H1 (cell line): ENCODE measurements around the gene DBNDD2. TPM values are rescaled to one million over a fixed set of nuclear protein-coding genes. Genes with fewer than 3 reads are reported as not detected.

Experiments used
- CHD2 ChIP-seq: IDR thresholded peaks from 2 replicates; pipeline ENCODE4 v1.6.1; 2012; ENCODE audit warnings: low read length, improper control_type of control experiment
- KDM5A ChIP-seq: fragments of 200-600 bp; IDR thresholded peaks from 2 replicates; pipeline ENCODE4 v1.7.1; 2012; ENCODE audit warnings: mild to moderate bottlenecking, low read length, inconsistent platforms, mixed read lengths
- MAFK ChIP-seq: IDR thresholded peaks from 2 replicates; pipeline ENCODE4 v1.6.1; 2012; ENCODE audit warnings: low read depth, mild to moderate bottlenecking, improper control_type of control experiment, low read length
- POLR2A ChIP-seq, 2 experiments: IDR thresholded peaks; 1 replicate in 1 of 2; 2 replicates in 1 of 2; pipeline ENCODE4 v1.6.1; 2011; ENCODE audit warnings: low read depth in 2 of 2, low read length in 2 of 2, mild to moderate bottlenecking in 2 of 2; ENCODE audit errors: control extremely low read depth in 1 of 2
- RBBP5 ChIP-seq: IDR thresholded peaks from 2 replicates; pipeline ENCODE4 v1.7.1; 2012; ENCODE audit warnings: low read depth, mild to moderate bottlenecking, inconsistent platforms, low read length, moderate library complexity, borderline replicate concordance
- SP4 ChIP-seq: IDR thresholded peaks from 2 replicates; pipeline ENCODE4 v1.6.1; 2012; ENCODE audit warnings: low read length, inconsistent platforms
- SRF ChIP-seq: IDR thresholded peaks from 2 replicates; pipeline ENCODE4 v1.6.1; 2011; ENCODE audit warnings: mild to moderate bottlenecking, low read depth, low read length, moderate library complexity
- polyA plus RNA-seq, 7 experiments: library from polyadenylated mRNA; depleted of rRNA in 3 of 7; stranded (reverse) in 5 of 7; unstranded in 2 of 7; fragments of >200 nt in 5 of 7; fragments of 200-250 nt in 2 of 7; gene quantifications; 1 replicate in 5 of 7; 2 replicates in 1 of 7; 4 replicates in 1 of 7; pipeline versions ENCODE4 v1.2.1 to v1.2.3, GENCODE V29; 2011 to 2013; ENCODE audit warnings: missing spikeins in 2 of 7, mixed read lengths in 2 of 7
- total RNA-seq: library from RNA; stranded (reverse); fragmentation: NEBNext Ultra II Directional; extraction: Animal tissue kit (Norgen Biotek cat#: 25700); gene quantifications from 2 replicates; pipeline ENCODE4 v1.2.1, GENCODE V29; 2021
- TF ChIP-seq, protein P1 (sequence below): IDR thresholded peaks from 2 replicates; pipeline ENCODE4 v1.6.1; 2011; ENCODE audit warnings: low read length, improper control_type of control experiment

The DBNDD2 gene
- total and polyA plus RNA-seq, 2 of the 8 experiments (the other 6 are each of a cell fraction or from before 2014, with no cell fraction given) = 55.8 to 96.3 TPM

DNA sequence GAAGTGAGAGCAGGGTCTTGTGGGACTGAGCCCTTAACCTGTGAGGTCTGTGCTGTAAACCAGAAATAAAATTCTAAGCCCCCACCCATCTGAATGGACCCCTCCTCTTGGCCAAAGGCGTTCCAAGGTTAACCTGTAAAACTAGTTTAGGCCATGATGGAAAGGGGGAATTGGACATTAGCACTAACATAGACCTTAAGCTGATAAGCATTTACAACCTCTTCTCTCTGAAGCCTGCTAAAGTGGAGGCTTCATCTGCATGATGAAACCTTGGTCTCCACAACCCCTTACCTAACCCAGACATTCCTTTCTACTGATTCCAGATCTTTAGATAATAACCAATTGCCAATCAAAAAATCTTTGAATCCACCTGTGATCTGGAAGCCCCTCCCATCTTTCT lies 33.7 kb downstream of the DBNDD2 start (continued):
- no peak for TF ChIP-seq MAFK
- TF ChIP-seq RBBP5 = no peak
- no peak for TF ChIP-seq SRF
- TF ChIP-seq CHD2 = no peak
- TF ChIP-seq SP4 = no peak
- TF ChIP-seq, protein P1, sequence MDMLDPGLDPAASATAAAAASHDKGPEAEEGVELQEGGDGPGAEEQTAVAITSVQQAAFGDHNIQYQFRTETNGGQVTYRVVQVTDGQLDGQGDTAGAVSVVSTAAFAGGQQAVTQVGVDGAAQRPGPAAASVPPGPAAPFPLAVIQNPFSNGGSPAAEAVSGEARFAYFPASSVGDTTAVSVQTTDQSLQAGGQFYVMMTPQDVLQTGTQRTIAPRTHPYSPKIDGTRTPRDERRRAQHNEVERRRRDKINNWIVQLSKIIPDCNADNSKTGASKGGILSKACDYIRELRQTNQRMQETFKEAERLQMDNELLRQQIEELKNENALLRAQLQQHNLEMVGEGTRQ = no peak
- no peak for TF ChIP-seq KDM5A
- TF ChIP-seq POLR2A (IDR thresholded peaks at IDR 0.05; ENCODE audit: control extremely low read depth in 1 of 2, low read depth in 2 of 2, low read length in 2 of 2) = no peak
